ENCODE results near the gene GFOD2. TPM values are rescaled to one million over a fixed set of nuclear protein-coding genes. Genes with fewer than 3 reads are reported as not detected.

Gene GFOD2
- total and polyA plus RNA-seq, 3 donors from 2014 or later, result 18.0 to 23.0 (median 20.4) TPM

- H3K9me3 ChIP-seq, result no peaks in the 10 kb centered on the region
- TF ChIP-seq POLR2A (IDR thresholded peaks at IDR 0.05), result no peak
- TF ChIP-seq, protein P1, sequence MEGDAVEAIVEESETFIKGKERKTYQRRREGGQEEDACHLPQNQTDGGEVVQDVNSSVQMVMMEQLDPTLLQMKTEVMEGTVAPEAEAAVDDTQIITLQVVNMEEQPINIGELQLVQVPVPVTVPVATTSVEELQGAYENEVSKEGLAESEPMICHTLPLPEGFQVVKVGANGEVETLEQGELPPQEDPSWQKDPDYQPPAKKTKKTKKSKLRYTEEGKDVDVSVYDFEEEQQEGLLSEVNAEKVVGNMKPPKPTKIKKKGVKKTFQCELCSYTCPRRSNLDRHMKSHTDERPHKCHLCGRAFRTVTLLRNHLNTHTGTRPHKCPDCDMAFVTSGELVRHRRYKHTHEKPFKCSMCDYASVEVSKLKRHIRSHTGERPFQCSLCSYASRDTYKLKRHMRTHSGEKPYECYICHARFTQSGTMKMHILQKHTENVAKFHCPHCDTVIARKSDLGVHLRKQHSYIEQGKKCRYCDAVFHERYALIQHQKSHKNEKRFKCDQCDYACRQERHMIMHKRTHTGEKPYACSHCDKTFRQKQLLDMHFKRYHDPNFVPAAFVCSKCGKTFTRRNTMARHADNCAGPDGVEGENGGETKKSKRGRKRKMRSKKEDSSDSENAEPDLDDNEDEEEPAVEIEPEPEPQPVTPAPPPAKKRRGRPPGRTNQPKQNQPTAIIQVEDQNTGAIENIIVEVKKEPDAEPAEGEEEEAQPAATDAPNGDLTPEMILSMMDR (IDR thresholded peaks at IDR 0.05), result no peak
- H3K27ac ChIP-seq, result no peak overlapping the region
- no peaks in the 10 kb centered on the region for H3K4me1 ChIP-seq
- no peaks in the 10 kb centered on the region for H3K27me3 ChIP-seq
- no peak for DNase-seq
- H3K4me3 ChIP-seq, result no peak overlapping the region
- 93 to 100% methylated on average over 4 of the region's 4 CpGs for WGBS, 2 donors
- H3K36me3 ChIP-seq (ENCODE audit: low read depth, missing control alignments), result no peaks in the 10 kb centered on the region
- intact Hi-C loops (cut with DNase I; ENCODE audit: low total_unique reads), result no loop called here
These were observed 17.7 kb upstream of the GFOD2 start for GRCh38 chr16:67736858-67737257.

- intact Hi-C loops (cut with DNase I; ENCODE audit: low total_unique reads), result no loop called here
- no peaks in the 10 kb centered on the region for H3K36me3 ChIP-seq (ENCODE audit: low read depth, missing control alignments)
These were observed 15.7 kb upstream of the GFOD2 start for GRCh38 chr16:67734731-67735201.

DNA sequence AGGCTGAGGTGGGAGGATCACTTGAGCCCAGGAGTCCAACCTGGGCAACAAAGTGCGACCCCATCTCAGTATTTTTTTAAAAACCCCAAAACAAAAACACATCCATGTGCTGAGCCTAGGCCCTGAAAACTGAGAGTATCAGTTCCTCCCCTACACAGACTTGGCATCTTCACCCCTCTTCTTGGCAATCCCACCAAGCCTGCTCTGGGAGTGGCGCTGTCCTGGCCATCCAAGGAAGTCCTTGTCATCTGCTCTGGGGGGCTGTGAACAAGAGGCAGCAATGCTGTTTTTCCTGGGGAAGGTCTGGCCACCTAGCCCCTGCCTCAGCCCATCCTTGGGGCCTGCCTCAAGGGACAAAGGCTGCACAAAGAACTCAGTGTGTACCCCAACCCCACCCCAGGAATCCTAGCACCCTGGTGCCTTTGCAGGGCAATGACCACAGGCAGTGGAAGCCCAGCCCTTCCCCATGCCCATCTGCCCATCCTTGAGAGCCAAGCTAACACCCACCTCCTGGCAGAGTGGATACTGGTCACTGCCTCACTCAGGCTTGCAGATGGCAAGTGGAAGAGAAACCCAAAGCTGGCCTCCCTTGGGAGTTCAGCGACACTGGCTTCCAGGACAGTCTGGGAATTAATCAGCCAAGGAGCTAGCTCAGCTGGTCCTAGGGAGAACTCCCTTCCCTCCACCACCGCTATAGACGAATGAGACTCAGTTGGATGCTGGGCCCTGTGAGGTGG lies 14.8 kb upstream of the GFOD2 start:
- no peaks in the 10 kb centered on the region for H3K4me1 ChIP-seq
- 85 to 95% methylated on average over 3 to 5 of the region's 5 CpGs for WGBS, 2 donors

More at GRCh38 chr16:67734731-67735201, 15.7 kb upstream of the GFOD2 start:
- 88 to 92% methylated on average over 8 to 9 of the region's 9 CpGs for WGBS, 2 donors
- no peak for DNase-seq
- H3K4me1 ChIP-seq, result no peaks in the 10 kb centered on the region
- TF ChIP-seq, protein P1 (IDR thresholded peaks at IDR 0.05), result no peak
- TF ChIP-seq POLR2A (IDR thresholded peaks at IDR 0.05), result no peak
- H3K9me3 ChIP-seq, result no peaks in the 10 kb centered on the region
- no peaks in the 10 kb centered on the region for H3K27me3 ChIP-seq
- H3K27ac ChIP-seq, result no peak overlapping the region
- no peak overlapping the region for H3K4me3 ChIP-seq

DNA sequence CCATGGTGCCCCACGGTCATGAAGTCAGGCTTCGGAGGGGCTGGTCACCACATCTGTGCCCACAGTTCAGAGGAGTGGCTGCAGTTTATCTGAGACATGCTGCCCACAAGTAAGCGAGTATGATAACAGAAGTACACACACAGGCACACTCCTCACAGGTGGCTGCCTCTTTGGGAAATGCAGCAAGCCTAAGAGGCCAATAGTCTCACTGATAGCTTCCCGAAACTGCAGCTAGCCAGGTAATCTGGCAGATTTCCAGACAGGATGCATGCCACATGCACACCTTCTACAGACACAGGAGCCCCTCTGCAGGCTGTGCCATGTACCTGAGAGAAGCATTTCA lies 12.6 kb upstream of the GFOD2 start:
- no peaks in the 10 kb centered on the region for H3K4me1 ChIP-seq
- TF ChIP-seq, protein P1 (IDR thresholded peaks at IDR 0.05), result no peak
- TF ChIP-seq POLR2A (IDR thresholded peaks at IDR 0.05), result no peak
- intact Hi-C loops (cut with DNase I; ENCODE audit: low total_unique reads), result no loop called here
- no peak for DNase-seq
- H3K36me3 ChIP-seq (ENCODE audit: low read depth, missing control alignments), result no peaks in the 10 kb centered on the region
- H3K27me3 ChIP-seq, result no peaks in the 10 kb centered on the region
- no peak overlapping the region for H3K4me3 ChIP-seq
- 79 to 90% methylated on average over 4 of the region's 4 CpGs for WGBS, 2 donors
- no peaks in the 10 kb centered on the region for H3K9me3 ChIP-seq
- H3K27ac ChIP-seq, result no peak overlapping the region

More for the DNA sequence above, 14.8 kb upstream of the GFOD2 start:
- H3K9me3 ChIP-seq, result no peaks in the 10 kb centered on the region
- no peaks in the 10 kb centered on the region for H3K27me3 ChIP-seq
- intact Hi-C loops (cut with DNase I; ENCODE audit: low total_unique reads), result no loop called here
- H3K27ac ChIP-seq, result no peak overlapping the region
- no peak for DNase-seq
- H3K4me3 ChIP-seq, result no peak overlapping the region
- TF ChIP-seq, protein P1 (IDR thresholded peaks at IDR 0.05), result no peak
- no peak for TF ChIP-seq POLR2A (IDR thresholded peaks at IDR 0.05)
- no peaks in the 10 kb centered on the region for H3K36me3 ChIP-seq (ENCODE audit: low read depth, missing control alignments)
